ENCODE results near the gene AGAP1.

Gene AGAP1

DNA sequence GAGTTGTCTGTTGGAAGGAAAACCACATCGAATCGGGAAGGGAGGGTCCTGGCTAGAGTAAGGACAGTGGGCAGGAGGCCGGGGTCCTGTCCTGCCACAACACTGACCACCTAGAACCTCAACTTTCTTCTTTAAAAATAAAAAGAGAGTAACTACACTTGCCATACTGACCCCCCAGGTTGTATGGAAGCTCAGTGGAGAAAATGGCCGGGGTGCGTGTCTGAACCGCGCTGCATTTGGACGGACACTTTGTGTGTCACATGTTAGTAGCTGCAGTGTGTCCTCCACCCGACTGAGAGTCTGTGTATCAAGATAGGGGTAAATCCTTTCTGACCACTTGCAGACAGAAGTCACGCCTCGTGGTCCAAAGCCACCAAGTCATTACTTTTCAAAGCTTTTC is 587.3 kb downstream of the AGAP1 start:
- TF ChIP-seq, protein P1, sequence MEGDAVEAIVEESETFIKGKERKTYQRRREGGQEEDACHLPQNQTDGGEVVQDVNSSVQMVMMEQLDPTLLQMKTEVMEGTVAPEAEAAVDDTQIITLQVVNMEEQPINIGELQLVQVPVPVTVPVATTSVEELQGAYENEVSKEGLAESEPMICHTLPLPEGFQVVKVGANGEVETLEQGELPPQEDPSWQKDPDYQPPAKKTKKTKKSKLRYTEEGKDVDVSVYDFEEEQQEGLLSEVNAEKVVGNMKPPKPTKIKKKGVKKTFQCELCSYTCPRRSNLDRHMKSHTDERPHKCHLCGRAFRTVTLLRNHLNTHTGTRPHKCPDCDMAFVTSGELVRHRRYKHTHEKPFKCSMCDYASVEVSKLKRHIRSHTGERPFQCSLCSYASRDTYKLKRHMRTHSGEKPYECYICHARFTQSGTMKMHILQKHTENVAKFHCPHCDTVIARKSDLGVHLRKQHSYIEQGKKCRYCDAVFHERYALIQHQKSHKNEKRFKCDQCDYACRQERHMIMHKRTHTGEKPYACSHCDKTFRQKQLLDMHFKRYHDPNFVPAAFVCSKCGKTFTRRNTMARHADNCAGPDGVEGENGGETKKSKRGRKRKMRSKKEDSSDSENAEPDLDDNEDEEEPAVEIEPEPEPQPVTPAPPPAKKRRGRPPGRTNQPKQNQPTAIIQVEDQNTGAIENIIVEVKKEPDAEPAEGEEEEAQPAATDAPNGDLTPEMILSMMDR (IDR thresholded peaks at IDR 0.05; ENCODE audit: low read depth, low read length): no peak
- DNase-seq (ENCODE audit: low read depth in 2 of 2): no peak
- H3K4me3 ChIP-seq (replicated peaks in 1 of 2; ENCODE audit: low read depth in 2 of 2, low read length in 2 of 2): no peak overlapping the region

DNA sequence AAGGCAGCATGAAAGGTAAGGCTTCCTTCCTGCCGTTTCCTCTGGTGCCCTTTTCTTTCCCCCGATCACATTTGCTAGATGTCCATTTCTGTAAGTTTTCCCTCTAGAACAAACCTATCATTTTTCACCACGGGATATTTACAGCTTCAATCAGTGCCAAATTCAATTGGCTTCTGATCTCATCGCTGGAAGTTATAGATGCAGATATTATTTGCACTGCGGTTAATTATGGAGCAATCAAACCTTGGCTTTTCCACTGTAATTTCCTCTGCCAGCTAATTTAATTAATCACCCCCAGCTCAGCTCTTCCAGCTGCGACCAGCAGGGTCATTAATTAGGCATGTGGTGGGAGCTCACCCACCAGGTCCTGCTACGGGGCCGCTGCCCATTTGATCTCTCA is 588.2 kb downstream of the AGAP1 start:
- H3K4me3 ChIP-seq (replicated peaks in 1 of 2; ENCODE audit: low read depth in 2 of 2, low read length in 2 of 2): no peak overlapping the region
- DNase-seq (ENCODE audit: low read depth in 2 of 2): no peak
- TF ChIP-seq, protein P1 (IDR thresholded peaks at IDR 0.05; ENCODE audit: low read depth, low read length): no peak

DNA sequence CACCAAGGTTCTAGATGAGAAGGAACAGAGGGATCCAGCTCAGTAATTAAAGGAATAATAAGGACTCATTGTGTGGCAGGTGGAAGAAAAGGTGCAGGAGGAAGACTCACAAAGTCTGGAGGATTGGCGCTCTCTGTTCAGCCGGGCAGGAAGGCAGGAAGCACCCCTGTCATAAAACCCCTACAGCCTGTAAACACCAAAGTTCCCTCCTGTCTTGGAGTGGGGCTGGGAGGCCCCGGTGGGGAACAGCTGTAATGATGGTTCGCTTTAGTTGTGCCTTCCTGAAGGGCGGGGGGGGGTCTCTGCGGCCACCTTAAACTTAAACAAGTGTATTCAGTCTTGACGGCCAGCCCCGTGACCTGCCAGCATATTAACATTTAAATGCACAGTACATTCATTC is 590.1 kb downstream of the AGAP1 start:
- DNase-seq (ENCODE audit: low read depth in 2 of 2): no peak
- TF ChIP-seq, protein P1 (IDR thresholded peaks at IDR 0.05; ENCODE audit: low read depth, low read length): no peak
- no peak overlapping the region for H3K4me3 ChIP-seq (replicated peaks in 1 of 2; ENCODE audit: low read depth in 2 of 2, low read length in 2 of 2)

DNA sequence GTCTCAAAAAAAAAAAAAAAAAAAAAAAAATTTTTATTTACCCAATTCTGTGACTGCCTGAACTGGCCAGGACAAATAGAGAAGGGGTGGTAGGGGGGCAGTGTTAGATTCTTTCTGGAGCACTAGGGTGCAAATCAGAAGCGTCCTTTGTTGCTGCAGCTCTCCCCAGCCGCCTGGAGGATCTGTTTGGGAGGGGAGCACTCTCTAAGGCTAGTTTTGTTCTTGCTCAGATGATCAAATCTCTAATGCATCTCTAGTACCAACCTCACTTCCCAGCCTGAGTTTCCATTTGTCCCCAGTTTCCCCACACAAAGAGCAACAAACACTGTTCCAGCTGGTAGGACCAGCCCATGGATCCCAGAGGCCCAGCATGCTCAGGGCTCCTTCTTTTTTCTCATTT is 591.4 kb downstream of the AGAP1 start:
- no peak for DNase-seq (ENCODE audit: low read depth in 2 of 2)
- H3K4me3 ChIP-seq (replicated peaks in 1 of 2; ENCODE audit: low read depth in 2 of 2, low read length in 2 of 2): no peak overlapping the region
- TF ChIP-seq, protein P1 (IDR thresholded peaks at IDR 0.05; ENCODE audit: low read depth, low read length): no peak

DNA sequence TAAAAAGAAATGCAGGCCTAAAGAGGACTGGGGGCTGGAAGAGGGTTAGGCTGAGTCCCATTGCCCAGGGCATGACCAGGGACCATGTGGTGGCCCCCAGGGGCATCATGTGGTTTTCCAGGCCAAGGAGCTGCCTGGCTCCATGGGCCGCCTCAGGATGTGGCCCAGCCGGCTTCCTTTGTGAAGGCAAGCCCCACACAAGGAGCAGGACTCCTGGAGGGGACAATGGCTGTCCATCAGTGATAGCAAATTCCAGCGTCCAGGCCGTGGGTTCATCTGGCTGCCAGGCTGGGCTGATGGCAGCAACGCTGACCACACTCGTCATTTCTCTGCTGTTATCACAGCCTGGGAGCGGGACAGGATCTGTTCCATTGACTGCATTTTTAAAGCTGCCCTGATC is 591.8 kb downstream of the AGAP1 start:
- DNase-seq (ENCODE audit: low read depth in 2 of 2): no peak
- H3K4me3 ChIP-seq (replicated peaks in 1 of 2; ENCODE audit: low read depth in 2 of 2, low read length in 2 of 2): no peak overlapping the region
- TF ChIP-seq, protein P1 (IDR thresholded peaks at IDR 0.05; ENCODE audit: low read depth, low read length): no peak

DNA sequence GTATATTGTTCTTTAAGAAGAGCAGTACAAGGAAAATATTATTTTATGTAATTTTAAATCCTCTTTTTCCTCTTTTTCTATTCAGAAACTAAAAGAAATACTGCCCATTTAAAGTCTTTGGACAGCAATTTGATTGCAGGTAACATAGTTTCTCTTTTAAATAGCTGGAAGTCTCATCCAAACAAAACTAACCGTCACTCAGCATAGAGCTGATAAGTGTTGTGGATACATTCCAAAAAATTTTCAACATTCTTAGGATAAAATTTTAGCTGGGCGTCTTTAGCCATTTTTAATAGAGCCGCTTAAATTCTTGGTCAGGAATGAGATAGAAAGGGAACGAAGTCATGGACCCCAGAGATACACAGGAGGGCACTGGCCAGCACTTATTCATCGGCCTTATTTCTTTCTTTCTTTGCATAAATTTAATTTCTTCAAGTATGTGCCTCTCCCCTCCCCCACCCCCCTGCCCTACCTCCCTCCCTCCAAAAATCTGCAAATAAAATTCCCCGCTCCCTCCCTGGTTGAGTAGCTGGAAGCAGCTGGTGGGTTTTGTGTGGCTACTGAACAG is 592.6 kb downstream of the AGAP1 start:
- TF ChIP-seq, protein P1 (IDR thresholded peaks at IDR 0.05; ENCODE audit: low read depth, low read length): no peak
- no peak for DNase-seq (ENCODE audit: low read depth in 2 of 2)
- H3K4me3 ChIP-seq (replicated peaks in 1 of 2; ENCODE audit: low read depth in 2 of 2, low read length in 2 of 2): no peak overlapping the region

DNA sequence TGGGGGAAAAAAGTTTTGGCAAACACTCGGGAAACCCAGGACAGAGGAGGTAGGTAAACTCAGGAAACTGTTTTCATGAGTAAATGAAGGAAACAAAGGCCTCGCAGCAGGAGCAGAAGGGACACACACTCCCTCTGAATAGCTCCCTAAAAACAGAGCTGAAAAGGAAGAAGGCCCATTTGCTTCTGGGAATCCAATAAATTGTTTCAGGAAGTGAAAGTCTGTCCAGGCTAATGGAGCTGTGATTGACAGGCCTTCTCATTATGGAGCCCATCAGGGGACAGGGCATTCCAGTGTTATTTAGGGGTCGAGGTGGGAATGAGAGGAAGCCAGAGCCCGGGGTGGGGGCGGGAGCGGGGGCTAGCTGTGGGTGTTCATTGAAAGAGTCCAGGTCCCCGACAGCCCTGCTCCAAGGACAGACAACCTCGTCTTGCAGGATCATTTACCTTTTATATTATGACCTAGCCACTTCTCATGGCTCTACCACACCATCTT is 593.2 kb downstream of the AGAP1 start:
- H3K4me3 ChIP-seq (replicated peaks in 1 of 2; ENCODE audit: low read depth in 2 of 2, low read length in 2 of 2): no peak overlapping the region
- no peak for DNase-seq (ENCODE audit: low read depth in 2 of 2)
- TF ChIP-seq, protein P1 (IDR thresholded peaks at IDR 0.05; ENCODE audit: low read depth, low read length): no peak

All from cardiac fibroblast (primary cell).